ENCODE measurements around the gene NOLC1.

GRCh38 chr10:102163342-102163989, 11.3 kb downstream of the NOLC1 start:
- TF ChIP-seq CTCF (IDR thresholded peaks at IDR 0.05), result no peak
- no peak for TF ChIP-seq POLR2A (IDR thresholded peaks at IDR 0.05)
- no peak for TF ChIP-seq EP300 (IDR thresholded peaks at IDR 0.05)
